GM12878 (cell line): Measurements from ENCODE around the gene ISG20L2. TPM values are rescaled to one million over a fixed set of nuclear protein-coding genes. Genes with fewer than 3 reads are reported as not detected.

Experiments
- ATAC-seq: fragments of 200-7000 bp; cut with Tn5 transposase; 3 replicates; pipeline ENCODE4 v1.9.1; 2020; ENCODE audit warnings: mild to moderate bottlenecking, moderate library complexity
- BruUV-seq: library from RNA; stranded (reverse); fragments of 400-500 nt; replicated peaks from 2 replicates; lab custom pipeline; 2021; lab: Mats Ljungman, UMichigan
- CTCF ChIA-PET: fragments of 300-600 bp; sonication (Branson Sonifier 250); formaldehyde crosslinking; extraction: SDS; loops from one replicate; lab custom pipeline; 2021; ENCODE audit warnings: inconsistent platforms; lab: Yijun Ruan, JAX
- POLR2A ChIA-PET: fragments of 350-600 bp; formaldehyde crosslinking; extraction: SDS; loops from one replicate; lab custom pipeline; 2021; ENCODE audit warnings: inconsistent platforms; lab: Charles Lee
- RAD21 ChIA-PET: fragments of 300-600 bp; sonication (Branson Sonifier 250); formaldehyde crosslinking; loops from one replicate; lab custom pipeline; 2023; ENCODE audit warnings: antibody characterized with exemption; ENCODE audit not compliant: unreplicated experiment; lab: Charles Lee
- SMC1A ChIA-PET: fragments of 300-600 bp; sonication (Branson Sonifier 250); formaldehyde crosslinking; loops from one replicate; lab custom pipeline; 2023; ENCODE audit not compliant: unreplicated experiment, uncharacterized antibody; lab: Charles Lee
- DNase-seq: peaks from one replicate; pipeline ENCODE4 v3.0.0-alpha.2; 2011; ENCODE audit warnings: low read depth, low spot score
- FAIRE-seq: peaks from 3 replicates; lab custom pipeline; 2011; peaks lifted over from hg19 to GRCh38; lab: Jason Lieb, UNC
- H2AFZ ChIP-seq: 2 replicates; pipeline ENCODE4 v1.6.0; 2011; ENCODE audit warnings: low read depth, low read length, control low read depth; ENCODE audit not compliant: control insufficient read depth
- H3K27ac ChIP-seq: 2 replicates; pipeline ENCODE4 v1.5.1; 2011; ENCODE audit warnings: control low read depth; ENCODE audit not compliant: control insufficient read depth, insufficient read depth
- H3K27me3 ChIP-seq, 2 experiments: replicated peaks in 1 of 2; 2 replicates each; pipeline versions ENCODE4 v1.6.0 to v1.6.1; 2011; ENCODE audit warnings: low read length in 1 of 2; ENCODE audit not compliant: control insufficient read depth in 2 of 2, insufficient read depth in 2 of 2
- H3K36me3 ChIP-seq, 2 experiments: 2 replicates each; pipeline ENCODE4 v1.5.1; 2011; ENCODE audit warnings: low read length in 1 of 2; ENCODE audit not compliant: control insufficient read depth in 2 of 2, insufficient read depth in 2 of 2
- H3K4me1 ChIP-seq: 2 replicates; pipeline ENCODE4 v1.6.1; 2011; ENCODE audit warnings: mild to moderate bottlenecking, low read length, moderate library complexity, mixed read lengths; ENCODE audit not compliant: control insufficient read depth, insufficient read depth
- H3K4me2 ChIP-seq: 2 replicates; pipeline ENCODE4 v1.6.0; 2011; ENCODE audit warnings: control low read depth; ENCODE audit not compliant: control insufficient read depth, insufficient read depth
- H3K4me3 ChIP-seq: fragments of 200-600 bp; sonication (generic); 2 replicates; pipeline ENCODE4 v1.5.1; 2016
- H3K79me2 ChIP-seq: 2 replicates; pipeline ENCODE4 v1.6.0; 2011; ENCODE audit warnings: low read length; ENCODE audit not compliant: control insufficient read depth, insufficient read depth
- H3K9ac ChIP-seq: 2 replicates; pipeline ENCODE4 v1.8.0; 2011; ENCODE audit warnings: low read length, control low read depth, mixed read lengths; ENCODE audit not compliant: control insufficient read depth, insufficient read depth
- H3K9me3 ChIP-seq: replicated peaks from 3 replicates; pipeline ENCODE4 v1.5.1; 2011; ENCODE audit warnings: mild to moderate bottlenecking, low read length; ENCODE audit not compliant: control insufficient read depth, insufficient read depth
- H4K20me1 ChIP-seq: 2 replicates; pipeline ENCODE4 v1.6.0; 2011; ENCODE audit not compliant: control insufficient read depth, insufficient read depth
- BRCA1 ChIP-seq: IDR thresholded peaks from 2 replicates; pipeline ENCODE4 v1.6.1; 2011; ENCODE audit warnings: low read depth, low read length, improper control_type of control experiment
- CREM ChIP-seq: IDR thresholded peaks from 2 replicates; pipeline ENCODE4 v1.6.1; 2014; ENCODE audit warnings: antibody characterized with exemption, low read depth
- EZH2 ChIP-seq: IDR thresholded peaks from 2 replicates; pipeline ENCODE4 v1.6.1; 2012; ENCODE audit warnings: low read depth, mild to moderate bottlenecking, control low read depth, inconsistent platforms, low read length, borderline replicate concordance; ENCODE audit not compliant: control insufficient read depth
- GABPA ChIP-seq: IDR thresholded peaks from 2 replicates; pipeline ENCODE4 v1.6.1; 2014; ENCODE audit warnings: antibody characterized with exemption, low read depth, mild to moderate bottlenecking, inconsistent platforms
- HDAC6 ChIP-seq: fragments of 200-600 bp; sonication (generic); IDR thresholded peaks from one replicate; pipeline ENCODE4 v1.8.0; 2017; ENCODE audit warnings: antibody characterized with exemption; ENCODE audit not compliant: unreplicated experiment
- IRF4 ChIP-seq: IDR thresholded peaks from 2 replicates; pipeline ENCODE4 v1.6.1; 2011; ENCODE audit warnings: low read depth, low read length
- MTA2 ChIP-seq: fragments of 450-650 bp; IDR thresholded peaks from 2 replicates; pipeline ENCODE4 v1.6.1; 2016; ENCODE audit warnings: low read depth, mild to moderate bottlenecking, moderate library complexity
- RAD51 ChIP-seq: fragments of 450-650 bp; IDR thresholded peaks from 2 replicates; pipeline ENCODE4 v1.6.1; 2016; ENCODE audit warnings: moderate library complexity, mild to moderate bottlenecking, inconsistent platforms
- SIN3A ChIP-seq: IDR thresholded peaks from 2 replicates; pipeline ENCODE4 v1.6.1; 2012; ENCODE audit warnings: low read depth, low read length, improper control_type of control experiment
- WGBS: methylation state at CpG from one replicate; pipeline ENCODE4 v1.1.6; 2016; ENCODE audit warnings: low lambda C conversion rate; ENCODE audit not compliant: insufficient replicate concordance, insufficient coverage; ENCODE audit errors: missing lambda C conversion rate; 5-methylcytosine and 5-hydroxymethylcytosine counted together
- in situ Hi-C: fragments of 300-500 bp; cut with MboI; formaldehyde crosslinking; loops from 9 replicates; pipeline ENCODE4 v1.14.3; 2018; ENCODE audit warnings: mixed read lengths
- intact Hi-C: fragments of 100-400 bp; cut with micrococcal nuclease; formaldehyde crosslinking; loops from one replicate; pipeline ENCODE4 v1.14.2; 2022; ENCODE audit not compliant: unreplicated experiment
- polyA plus RNA-seq, 11 experiments: library from polyadenylated mRNA; depleted of rRNA in 4 of 11; unstranded in 6 of 11; stranded (reverse) in 5 of 11; fragments of >200 nt; fragmentation: Nextera tagmentation in 4 of 11; fragmentation: Illumina TruSeq in 1 of 11; extraction: Ambion mirVana in 4 of 11; extraction: Trizol in 1 of 11; gene quantifications; 1 replicate in 1 of 11; 2 replicates in 10 of 11; pipeline versions ENCODE4 v1.2.1 to v1.2.3, GENCODE V29; 2011 to 2016; ENCODE audit warnings: inconsistent platforms in 2 of 11, missing spikeins in 2 of 11, low read depth in 1 of 11
- total RNA-seq, 4 experiments: library from RNA; depleted of rRNA in 3 of 4; stranded (reverse); fragments of >200 nt in 3 of 4; fragmentation: Illumina TruSeq in 1 of 4; extraction: Trizol in 1 of 4; gene quantifications; 2 replicates each; pipeline versions ENCODE4 v1.2.1 to v1.2.3, GENCODE V29; 2013 to 2021
- TF ChIP-seq, protein P1 (sequence below): fragments of 450-650 bp; conservative IDR thresholded peaks from 2 replicates; pipeline ENCODE4 v1.6.1; 2017; ENCODE audit warnings: mild to moderate bottlenecking, moderate library complexity
- TF ChIP-seq, protein P2 (sequence below): IDR thresholded peaks from 2 replicates; pipeline ENCODE4 v1.6.1; 2011; ENCODE audit warnings: low read depth, low read length, improper control_type of control experiment, borderline replicate concordance

The ISG20L2 gene
- total and polyA plus RNA-seq, 10 of the 15 experiments (the other 5 are each of a cell fraction or from before 2014, with no cell fraction given), result 16.4 to 111 (median 48.0) TPM

DNA sequence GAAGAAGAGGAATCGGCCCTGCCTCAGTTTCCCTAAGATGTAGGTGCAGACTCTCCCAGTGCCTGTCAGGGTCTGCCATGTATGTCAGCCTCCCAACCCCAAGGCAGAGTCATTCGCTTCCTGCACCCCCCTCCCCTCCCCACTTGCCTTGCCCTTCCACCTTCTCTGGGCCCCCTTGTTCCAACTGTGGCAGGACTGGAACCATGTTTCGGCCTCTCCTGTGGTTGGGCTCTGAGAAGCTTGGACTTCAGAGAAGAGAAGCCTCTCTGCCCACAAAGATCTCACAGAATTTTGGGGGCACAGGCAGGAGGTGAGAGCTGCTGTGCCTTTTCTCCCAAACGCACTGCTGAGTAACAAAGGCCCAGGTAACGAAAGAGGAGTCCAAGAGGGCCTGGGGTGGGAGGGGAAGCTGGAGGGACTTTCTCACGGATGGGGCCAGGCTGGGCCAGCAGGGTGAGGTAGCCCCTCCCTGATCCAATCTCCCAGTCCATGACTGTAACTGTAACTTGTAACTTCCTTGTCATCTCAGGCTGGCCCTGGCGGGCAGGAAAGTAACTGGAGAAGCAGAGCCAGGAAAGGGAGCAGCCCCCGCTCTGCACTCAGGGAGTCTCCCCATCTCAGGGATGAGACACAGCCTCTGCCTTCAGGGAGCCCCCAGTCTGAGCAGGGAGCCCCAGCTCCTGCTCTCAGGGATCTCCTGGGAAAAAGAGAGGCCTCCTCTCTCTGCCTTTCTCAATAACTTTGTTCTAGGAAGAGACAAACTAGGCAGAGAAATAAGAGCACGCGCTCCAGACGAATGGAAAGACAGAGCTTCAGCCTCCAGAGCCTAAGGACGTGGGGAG lies 34.5 kb downstream of the ISG20L2 start:
- no peak for ATAC-seq

DNA sequence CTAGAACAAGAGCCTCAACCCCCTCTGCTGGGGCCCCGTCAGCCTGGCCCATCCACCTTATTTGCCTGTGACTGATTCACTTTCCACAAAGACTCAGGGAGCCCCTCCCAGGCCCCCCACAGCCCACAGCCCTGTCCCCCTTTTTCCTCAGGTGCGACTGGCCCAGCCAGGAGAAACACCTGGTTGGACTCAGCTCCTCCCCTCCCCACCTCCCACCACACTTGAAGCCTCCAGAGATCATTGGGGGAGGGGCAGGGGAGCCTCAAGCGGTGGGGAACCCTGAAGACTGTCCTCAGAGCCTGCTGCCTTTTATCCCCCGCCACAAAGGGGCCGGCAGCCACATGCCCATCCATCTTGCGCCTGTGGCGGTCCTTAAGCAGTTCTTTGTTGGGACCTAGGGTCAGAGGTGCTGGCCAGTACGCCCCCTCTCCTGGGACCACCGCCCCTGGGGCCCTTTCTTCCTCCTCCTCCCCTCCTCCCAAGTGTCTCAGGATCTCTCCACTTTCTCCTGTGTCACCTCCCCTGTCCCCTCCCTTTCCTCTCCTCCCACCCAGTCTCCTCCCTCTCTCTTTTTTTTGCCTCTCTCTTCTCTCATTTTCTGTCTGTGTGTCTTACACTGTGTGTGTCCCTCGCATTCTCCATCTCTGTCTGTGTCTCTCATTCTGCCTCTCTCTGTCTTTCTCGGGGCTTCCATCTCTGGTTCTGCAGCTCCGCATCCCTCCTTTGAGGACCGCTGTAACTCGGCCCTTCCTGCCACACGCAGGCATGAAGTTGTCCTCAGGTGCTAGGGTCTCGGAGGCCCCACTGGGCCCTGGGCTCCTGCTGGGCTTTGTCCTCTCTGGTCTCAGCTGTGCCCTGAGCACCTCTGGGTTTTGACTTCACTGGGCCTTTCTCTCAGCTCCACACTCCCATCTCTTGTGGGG lies 35.4 kb downstream of the ISG20L2 start:
- Histone ChIP-seq H3K4me1 (no peaks in the 10 kb centered on the region), H3K9ac (no peak overlapping the region), H3K36me3 (no peaks in the 10 kb centered on the region), H3K4me3 (no peak overlapping the region), H2AFZ (no peak overlapping the region), H3K9me3 (no peaks in the 10 kb centered on the region), H3K27ac (no peak overlapping the region), H3K79me2 (no peaks in the 10 kb centered on the region), H3K4me2 (no peak overlapping the region), H4K20me1 (peaks cover 4% of the 10 kb centered on the region; the same call in 1 of the 2 replicates), H3K27me3 (peaks cover 18 to 33% of the 10 kb centered on the region in 2 experiments)
- ChIA-PET POLR2A (interaction anchor here (1.9 kb wide), 1 partner anchor 165 kb away, joined by 10 read pairs; no protein-coding TSS in a partner anchor), CTCF (interaction anchor here (1.0 to 9.9 kb wide), 4 partner anchors 11 to 35 kb away, joined by 3 to 157 read pairs (median 9); partner anchors contain the start of genes CRABP2 and METTL25B), RAD21 (interaction anchor here (10.2 kb wide), 1 partner anchor 35 kb away, joined by 173 read pairs; the partner anchor contains the start of genes ISG20L2 and METTL25B), SMC1A (no interaction called here)
- no peak for DNase-seq
- FAIRE-seq, result no peak
- in situ Hi-C loops (no loop called here), intact Hi-C loops (no loop called here)
- no peak for ATAC-seq
- WGBS, result 23% methylated on average over 12 of the region's 16 CpGs
- BruUV-seq, result no TSS peak
- TF ChIP-seq CREM, result no peak
- TF ChIP-seq GABPA, result no peak
- TF ChIP-seq RAD51, result no peak
- TF ChIP-seq, protein P1, sequence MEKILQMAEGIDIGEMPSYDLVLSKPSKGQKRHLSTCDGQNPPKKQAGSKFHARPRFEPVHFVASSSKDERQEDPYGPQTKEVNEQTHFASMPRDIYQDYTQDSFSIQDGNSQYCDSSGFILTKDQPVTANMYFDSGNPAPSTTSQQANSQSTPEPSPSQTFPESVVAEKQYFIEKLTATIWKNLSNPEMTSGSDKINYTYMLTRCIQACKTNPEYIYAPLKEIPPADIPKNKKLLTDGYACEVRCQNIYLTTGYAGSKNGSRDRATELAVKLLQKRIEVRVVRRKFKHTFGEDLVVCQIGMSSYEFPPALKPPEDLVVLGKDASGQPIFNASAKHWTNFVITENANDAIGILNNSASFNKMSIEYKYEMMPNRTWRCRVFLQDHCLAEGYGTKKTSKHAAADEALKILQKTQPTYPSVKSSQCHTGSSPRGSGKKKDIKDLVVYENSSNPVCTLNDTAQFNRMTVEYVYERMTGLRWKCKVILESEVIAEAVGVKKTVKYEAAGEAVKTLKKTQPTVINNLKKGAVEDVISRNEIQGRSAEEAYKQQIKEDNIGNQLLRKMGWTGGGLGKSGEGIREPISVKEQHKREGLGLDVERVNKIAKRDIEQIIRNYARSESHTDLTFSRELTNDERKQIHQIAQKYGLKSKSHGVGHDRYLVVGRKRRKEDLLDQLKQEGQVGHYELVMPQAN, result no peak
- no peak for TF ChIP-seq BRCA1
- no peak for TF ChIP-seq IRF4
- no peak for TF ChIP-seq SIN3A
- TF ChIP-seq, protein P2, sequence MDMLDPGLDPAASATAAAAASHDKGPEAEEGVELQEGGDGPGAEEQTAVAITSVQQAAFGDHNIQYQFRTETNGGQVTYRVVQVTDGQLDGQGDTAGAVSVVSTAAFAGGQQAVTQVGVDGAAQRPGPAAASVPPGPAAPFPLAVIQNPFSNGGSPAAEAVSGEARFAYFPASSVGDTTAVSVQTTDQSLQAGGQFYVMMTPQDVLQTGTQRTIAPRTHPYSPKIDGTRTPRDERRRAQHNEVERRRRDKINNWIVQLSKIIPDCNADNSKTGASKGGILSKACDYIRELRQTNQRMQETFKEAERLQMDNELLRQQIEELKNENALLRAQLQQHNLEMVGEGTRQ, result no peak
- TF ChIP-seq MTA2, result no peak
- TF ChIP-seq EZH2, result no peak

More for the DNA sequence above, 34.5 kb downstream of the ISG20L2 start:
- FAIRE-seq (no peak), DNase-seq (no peak)
- no TSS peak for BruUV-seq
- Histone ChIP-seq H3K4me1 (no peaks in the 10 kb centered on the region), H3K27ac (no peak overlapping the region), H3K27me3 (peaks cover 18 to 33% of the 10 kb centered on the region in 2 experiments), H3K4me3 (no peak overlapping the region), H4K20me1 (peaks cover 4% of the 10 kb centered on the region; the same call in 1 of the 2 replicates), H3K4me2 (no peak overlapping the region), H3K9me3 (no peaks in the 10 kb centered on the region), H3K36me3 (no peaks in the 10 kb centered on the region), H3K79me2 (no peaks in the 10 kb centered on the region), H3K9ac (no peak overlapping the region), H2AFZ (no peak overlapping the region)
- in situ Hi-C loops (no loop called here), intact Hi-C loops (no loop called here)
- ChIA-PET POLR2A (interaction anchor here (0.7 to 1.9 kb wide), 2 partner anchors 27 to 164 kb away, joined by 3 to 10 read pairs; no protein-coding TSS in a partner anchor), RAD21 (no interaction called here), SMC1A (no interaction called here), CTCF (interaction anchor here (1.4 to 2.1 kb wide), 3 partner anchors 10 to 33 kb away, joined by 4 to 14 read pairs (median 7); no protein-coding TSS in a partner anchor)
- TF ChIP-seq MTA2, result no peak
- TF ChIP-seq HDAC6, result no peak
- 37% methylated on average over 12 of the region's 12 CpGs for WGBS
